Upper lobe of left lung (tissue), 4 donors: ENCODE measurements around the gene KCNIP3.

Experiments used
- POLR2A ChIP-seq, 4 donors: fragments of 450-650 bp; IDR thresholded peaks; one replicate each; pipeline ENCODE4 v1.5.1; 2016 to 2017; ENCODE audit warnings: antibody characterized with exemption in 4 of 4, mild to moderate bottlenecking in 2 of 4
- POLR2AphosphoS5 ChIP-seq, 2 donors: sonication (generic); formaldehyde crosslinking; IDR thresholded peaks; one replicate each; pipeline ENCODE4 v1.5.1; 2017; ENCODE audit warnings: antibody characterized with exemption in 2 of 2
- TF ChIP-seq, protein P1 (sequence below), 6 experiments: fragments of 450-650 bp in 4 of 6; fragments of 200-600 bp in 2 of 6; sonication (generic) in 2 of 6; IDR thresholded peaks; one replicate each; pipeline ENCODE4 v1.5.1; 2016 to 2019; ENCODE audit warnings: antibody characterized with exemption in 6 of 6

GRCh38 chr2:95262896-95263542 is 34.1 kb upstream of the KCNIP3 start:
- TF ChIP-seq, protein P1, sequence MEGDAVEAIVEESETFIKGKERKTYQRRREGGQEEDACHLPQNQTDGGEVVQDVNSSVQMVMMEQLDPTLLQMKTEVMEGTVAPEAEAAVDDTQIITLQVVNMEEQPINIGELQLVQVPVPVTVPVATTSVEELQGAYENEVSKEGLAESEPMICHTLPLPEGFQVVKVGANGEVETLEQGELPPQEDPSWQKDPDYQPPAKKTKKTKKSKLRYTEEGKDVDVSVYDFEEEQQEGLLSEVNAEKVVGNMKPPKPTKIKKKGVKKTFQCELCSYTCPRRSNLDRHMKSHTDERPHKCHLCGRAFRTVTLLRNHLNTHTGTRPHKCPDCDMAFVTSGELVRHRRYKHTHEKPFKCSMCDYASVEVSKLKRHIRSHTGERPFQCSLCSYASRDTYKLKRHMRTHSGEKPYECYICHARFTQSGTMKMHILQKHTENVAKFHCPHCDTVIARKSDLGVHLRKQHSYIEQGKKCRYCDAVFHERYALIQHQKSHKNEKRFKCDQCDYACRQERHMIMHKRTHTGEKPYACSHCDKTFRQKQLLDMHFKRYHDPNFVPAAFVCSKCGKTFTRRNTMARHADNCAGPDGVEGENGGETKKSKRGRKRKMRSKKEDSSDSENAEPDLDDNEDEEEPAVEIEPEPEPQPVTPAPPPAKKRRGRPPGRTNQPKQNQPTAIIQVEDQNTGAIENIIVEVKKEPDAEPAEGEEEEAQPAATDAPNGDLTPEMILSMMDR (IDR thresholded peaks at IDR 0.05): no peak
- no peak for TF ChIP-seq POLR2A (IDR thresholded peaks at IDR 0.05)
- TF ChIP-seq POLR2AphosphoS5 (IDR thresholded peaks at IDR 0.05): no peak
